ENCODE measurements around the gene NDUFS6.

Gene NDUFS6

GRCh38 chr5:1865486-1865885, 64.3 kb downstream of the NDUFS6 start:
- Histone ChIP-seq H3K4me1 (ENCODE audit: control insufficient read depth in 1 of 2, insufficient read depth in 2 of 2, low read length in 2 of 2) (peaks cover 24 to 25% of the 10 kb centered on the region in 2 experiments), H3K4me2 (ENCODE audit: low read length) (no peak overlapping the region), H4K12ac (ENCODE audit: low read depth, low read length) (no peak overlapping the region), H3K18ac (ENCODE audit: low read length) (no peak overlapping the region), H2AK5ac (ENCODE audit: low read length) (no peak overlapping the region), H3K36me3 (ENCODE audit: control insufficient read depth in 1 of 2, insufficient read depth in 2 of 2, low read length in 2 of 2) (no peaks in the 10 kb centered on the region), H2BK5ac (ENCODE audit: low read depth, low read length, poor library complexity) (no peak overlapping the region), H3K9ac (ENCODE audit: low read length) (no peak overlapping the region), H3K14ac (ENCODE audit: low read length) (no peak overlapping the region), H3K9me3 (ENCODE audit: insufficient read depth, low read depth, low read length) (peaks cover 10% of the 10 kb centered on the region), H3K79me2 (ENCODE audit: control insufficient read depth, insufficient read depth, low read length, poor library complexity) (no peaks in the 10 kb centered on the region), H2BK120ac (ENCODE audit: insufficient read depth, low read length, poor library complexity) (peak overlapping the region; percentile 47), H2BK12ac (ENCODE audit: low read length) (peak overlapping the region; percentile 7), H4K8ac (ENCODE audit: low read depth, low read length) (no peak overlapping the region), H3K79me1 (ENCODE audit: low read length) (peaks cover 4% of the 10 kb centered on the region), H3K23ac (ENCODE audit: low read length) (no peak overlapping the region), H3K27me3 (ENCODE audit: insufficient read depth, low read length) (no peaks in the 10 kb centered on the region), H4K91ac (ENCODE audit: low read depth, low read length) (peak overlapping the region; percentile 30), H3K4ac (ENCODE audit: low read depth, low read length) (no peak overlapping the region), H3K27ac (ENCODE audit: low read depth, low read length) (peak overlapping the region; percentile 28), H3K4me3 (ENCODE audit: low read depth, low read length) (no peak overlapping the region), H2AFZ (ENCODE audit: insufficient read depth, low read length, poor library complexity) (no peak overlapping the region)
- WGBS (ENCODE audit: extremely low coverage, insufficient coverage, insufficient read length) = no CpG with 5 or more reads among the region's 14 CpGs
- DNase-seq = peak; percentile 8 to 38
